Adipose tissue (tissue), 3 donors: ENCODE measurements around the gene NFATC2. TPM values are rescaled to one million over a fixed set of nuclear protein-coding genes. Genes with fewer than 3 reads are reported as not detected.
"Not testable (repeated sequence)": the region's sequence is repeated elsewhere in the genome, so short reads cannot be mapped to it uniquely, and the experiment has no call there.

Source experiments
- H3K27ac ChIP-seq: one replicate; pipeline ENCODE4 v1.5.1; 2013; ENCODE audit warnings: low read depth, low read length
- WGBS, 3 donors: extraction: QIAGEN DNeasy Blood & Tissue Kit; methylation state at CpG; one replicate each; pipeline ENCODE4 v1.1.7; 2013; 5-methylcytosine and 5-hydroxymethylcytosine counted together
- polyA plus RNA-seq, 3 donors: library from polyadenylated mRNA; stranded (reverse); fragments of 200-250 nt; gene quantifications; one replicate each; pipeline ENCODE4 v1.2.3, GENCODE V29; 2013
- donor health status: healthy with polysubstance abuse.
- donor health status: Bipolar disorder and iron deficiency.
- donor health status: healthy.

NFATC2 gene
- polyA plus RNA-seq, 3 donors = 1.0 to 6.8 (median 2.2) TPM

- WGBS, 3 donors = 90 to 95% (median 95%) methylated on average over 7 of the region's 7 CpGs
- no peak overlapping the region for H3K27ac ChIP-seq
These were observed 5.4 kb upstream of the NFATC2 start for GRCh38 chr20:51547951-51548350.

- no peak overlapping the region for H3K27ac ChIP-seq
- 76 to 90% (median 89%) methylated on average over 2 of the region's 2 CpGs for WGBS, 3 donors
These were observed 3.0 kb upstream of the NFATC2 start for GRCh38 chr20:51545515-51545914.

- 62 to 77% (median 74%) methylated on average over 7 of the region's 7 CpGs for WGBS, 3 donors
- H3K27ac ChIP-seq = no peak overlapping the region
These were observed 886 bp upstream of the NFATC2 start for GRCh38 chr20:51543422-51543788.

GRCh38 chr20:51542033-51542570, 417 bp downstream of the NFATC2 start:
- no peak overlapping the region for H3K27ac ChIP-seq
- 7 to 23% (median 15%) methylated on average over 25 to 29 of the region's 29 CpGs for WGBS, 3 donors

GRCh38 chr20:51541189-51542032, 1.1 kb downstream of the NFATC2 start:
- WGBS, 3 donors = 8 to 13% (median 12%) methylated on average over 13 of the region's 13 CpGs
- H3K27ac ChIP-seq = no peak overlapping the region

GRCh38 chr20:51540580-51540979, 1.9 kb downstream of the NFATC2 start:
- 20 to 43% (median 34%) methylated on average over 6 of the region's 6 CpGs for WGBS, 3 donors
- no peak overlapping the region for H3K27ac ChIP-seq

GRCh38 chr20:51540074-51540473, 2.4 kb downstream of the NFATC2 start:
- not testable (repeated sequence) for H3K27ac ChIP-seq
- WGBS, 3 donors = 79 to 90% (median 88%) methylated on average over 7 of the region's 7 CpGs

- H3K27ac ChIP-seq = no peak overlapping the region
- 50 to 70% (median 68%) methylated on average over 6 of the region's 6 CpGs for WGBS, 3 donors
These were observed 6.1 kb downstream of the NFATC2 start for GRCh38 chr20:51536116-51537069.

- no peak overlapping the region for H3K27ac ChIP-seq
These were observed 6.8 kb downstream of the NFATC2 start for GRCh38 chr20:51535674-51536073.

GRCh38 chr20:51535075-51535386, 7.5 kb downstream of the NFATC2 start:
- WGBS, 3 donors = 66 to 86% (median 69%) methylated on average over 4 of the region's 4 CpGs
- H3K27ac ChIP-seq = no peak overlapping the region

More at GRCh38 chr20:51535674-51536073, 6.8 kb downstream of the NFATC2 start:
- WGBS, 3 donors = 74 to 80% (median 77%) methylated on average over 2 of the region's 2 CpGs

GRCh38 chr20:51533291-51534172, 9.0 kb downstream of the NFATC2 start:
- no peak overlapping the region for H3K27ac ChIP-seq
- 81 to 89% (median 85%) methylated on average over 19 of the region's 19 CpGs for WGBS, 3 donors

- 47 to 82% (median 50%) methylated on average over 24 of the region's 24 CpGs for WGBS, 3 donors
- H3K27ac ChIP-seq = no peak overlapping the region
These were observed 9.8 kb downstream of the NFATC2 start for GRCh38 chr20:51532577-51533191.

GRCh38 chr20:51531712-51532456, 10.6 kb downstream of the NFATC2 start:
- 75 to 90% (median 75%) methylated on average over 12 of the region's 12 CpGs for WGBS, 3 donors
- no peak overlapping the region for H3K27ac ChIP-seq

- 85 to 92% (median 90%) methylated on average over 11 of the region's 11 CpGs for WGBS, 3 donors
- H3K27ac ChIP-seq = no peak overlapping the region
These were observed 11.3 kb downstream of the NFATC2 start for GRCh38 chr20:51531141-51531710.

GRCh38 chr20:51529758-51530157, 12.8 kb downstream of the NFATC2 start:
- WGBS, 3 donors = 80 to 88% (median 86%) methylated on average over 5 of the region's 5 CpGs
- H3K27ac ChIP-seq = no peak overlapping the region

GRCh38 chr20:51529081-51529681, 13.3 kb downstream of the NFATC2 start:
- 39 to 62% (median 50%) methylated on average over 13 of the region's 13 CpGs for WGBS, 3 donors
- no peak overlapping the region for H3K27ac ChIP-seq
